Heart right ventricle (tissue), 16 donors: ENCODE results near the gene RAB12. TPM values are rescaled to one million over a fixed set of nuclear protein-coding genes. Genes with fewer than 3 reads are reported as not detected.

ENCODE experiments used
- ATAC-seq, 8 donors: fragments of 200-7000 bp; cut with Tn5 transposase; one replicate each; pipeline ENCODE4 v1.9.1; 2020; ENCODE audit warnings: mild to moderate bottlenecking in 8 of 8, moderate library complexity in 8 of 8, moderate number of reproducible peaks in 1 of 8
- DNase-seq, 2 donors: peaks; one replicate each; pipeline ENCODE4 v3.0.0-alpha.2; 2020
- H3K27ac ChIP-seq, 10 donors: fragments of 200-600 bp; sonication (generic) in 2 of 10; one replicate each; pipeline versions ENCODE4 v1.5.0 to v1.8.0; 2020 to 2022; ENCODE audit warnings: mild to moderate bottlenecking in 3 of 10
- H3K27me3 ChIP-seq, 7 donors: fragments of 200-600 bp; one replicate each; pipeline ENCODE4 v1.8.0; 2021 to 2022; ENCODE audit warnings: mild to moderate bottlenecking in 2 of 7
- H3K36me3 ChIP-seq, 9 donors: fragments of 200-600 bp; sonication (generic) in 1 of 9; one replicate each; pipeline versions ENCODE4 v1.5.0 to v1.8.0; 2020 to 2022; ENCODE audit warnings: mild to moderate bottlenecking in 2 of 9
- H3K4me1 ChIP-seq, 9 donors: fragments of 200-600 bp; sonication (generic) in 1 of 9; one replicate each; pipeline versions ENCODE4 v1.5.0 to v1.8.0; 2020 to 2022; ENCODE audit warnings: mild to moderate bottlenecking in 4 of 9
- H3K4me3 ChIP-seq, 10 donors: fragments of 200-600 bp; sonication (generic) in 2 of 10; one replicate each; pipeline versions ENCODE4 v1.5.0 to v1.8.0; 2020 to 2022; ENCODE audit warnings: mild to moderate bottlenecking in 7 of 10, moderate library complexity in 2 of 10
- H3K9me3 ChIP-seq, 11 donors: fragments of 200-600 bp in 10 of 11; sonication (generic) in 2 of 11; one replicate each; pipeline versions ENCODE4 v1.5.0 to v1.8.0; 2013 to 2022; ENCODE audit warnings: mild to moderate bottlenecking in 2 of 11, control low read depth in 1 of 11, moderate library complexity in 1 of 11
- WGBS, 2 donors: extraction: QIAGEN DNeasy Blood & Tissue Kit; methylation state at CpG; one replicate each; pipeline ENCODE4 v1.1.7; 2013; ENCODE audit warnings: inconsistent platforms in 1 of 2; 5-methylcytosine and 5-hydroxymethylcytosine counted together
- intact Hi-C, 10 donors: fragments of 100-400 bp; cut with DNase I; formaldehyde crosslinking; loops; one replicate each; pipeline versions ENCODE4 v1.11.1 to v1.14.2; 2022
- polyA plus RNA-seq, 2 donors: library from polyadenylated mRNA; stranded (reverse); fragments of 200-250 nt; gene quantifications; one replicate each; pipeline ENCODE4 v1.2.3, GENCODE V29; 2013
- total RNA-seq, 10 donors: library from RNA; stranded (reverse); fragmentation: NEBNext Ultra II Directional in 3 of 10; extraction: Animal tissue kit (Norgen Biotek cat#: 25700) in 3 of 10; gene quantifications; one replicate each; pipeline versions ENCODE4 v1.2.1 to v1.2.4, GENCODE V29; 2021 to 2023
- TF ChIP-seq, protein P1 (sequence below), 9 donors: fragments of 200-600 bp; sonication (generic) in 2 of 9; IDR thresholded peaks; one replicate each; pipeline versions ENCODE4 v1.5.0 to v1.8.0; 2021 to 2022; ENCODE audit warnings: antibody characterized with exemption in 9 of 9, mild to moderate bottlenecking in 5 of 9, moderate library complexity in 1 of 9
- donor health status: Arrhythmogenic right ventricular cardiomyopathy.
- donor health status: ischemic (EF 13 %, LVEDD 7.1; RV severe dilation, severe dysfunction).
- donor health status: healthy with polysubstance abuse.
- donor health status: DM: no; HTN: yes; CAD: no.
- donor health status: DM: no; HTN: no; CAD: no.
- donor health status: ischemic (EF 25% LVEDD 6.9; RV normal size, moderate dysfunction).
- donor health status: ischemic (EF 25% LVEDD 5.7; RV mildly dilated, moderate dysfunction).
- donor health status: healthy.
- donor health status: DM: yes; HTN: yes; CAD: no.
- donor health status: Ischemic cardiomyopathy.
- donor health status: ischemic (EF 35%, LVEDD 5.7; RV mildly dilated, moderate dysfunction).
- donor health status: nonischemic (EF 11% LVEDD 7.7; RV severe dilation, severe dysfunction).
- donor health status: DM: yes; HTN: yes; CAD: no.
- donor health status: PGD.
- donor health status: ischemic (EF 29% LVEDD 5.4; RV normal size, mild dysfunction).
- donor health status: nonischemic (EF 23%, LVEDD 6.1; RV moderate dilation, normal function).

The RAB12 gene
- total and polyA plus RNA-seq, 12 donors = 40.8 to 121 (median 104) TPM

DNA sequence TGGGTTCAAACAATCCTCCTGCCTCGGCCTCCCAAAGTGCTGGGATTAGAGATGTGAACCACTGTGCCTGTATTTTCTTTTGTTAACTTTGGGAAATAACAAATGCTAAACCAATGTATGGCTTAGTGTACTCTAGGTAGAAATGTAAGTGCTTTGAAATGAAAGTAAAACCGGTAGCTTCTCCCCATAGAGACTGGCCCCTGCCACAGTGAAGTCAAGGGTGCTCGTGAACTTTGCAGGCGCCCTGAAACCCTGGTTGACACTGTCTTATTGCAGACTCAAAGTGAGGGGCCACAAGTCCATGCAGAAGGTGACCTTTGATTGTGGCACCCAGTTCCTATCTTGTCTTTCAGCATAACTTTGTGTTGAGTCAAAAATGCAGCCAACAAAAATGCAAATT lies 72.0 kb downstream of the RAB12 start:
- H3K27me3 ChIP-seq = peaks cover 0 to 3% (median 0%) of the 10 kb centered on the region in 7 donors
- no peak for DNase-seq
- 93 to 99% methylated on average over 4 of the region's 4 CpGs for WGBS, 2 donors
- intact Hi-C loops = no loop called here
- TF ChIP-seq, protein P1, sequence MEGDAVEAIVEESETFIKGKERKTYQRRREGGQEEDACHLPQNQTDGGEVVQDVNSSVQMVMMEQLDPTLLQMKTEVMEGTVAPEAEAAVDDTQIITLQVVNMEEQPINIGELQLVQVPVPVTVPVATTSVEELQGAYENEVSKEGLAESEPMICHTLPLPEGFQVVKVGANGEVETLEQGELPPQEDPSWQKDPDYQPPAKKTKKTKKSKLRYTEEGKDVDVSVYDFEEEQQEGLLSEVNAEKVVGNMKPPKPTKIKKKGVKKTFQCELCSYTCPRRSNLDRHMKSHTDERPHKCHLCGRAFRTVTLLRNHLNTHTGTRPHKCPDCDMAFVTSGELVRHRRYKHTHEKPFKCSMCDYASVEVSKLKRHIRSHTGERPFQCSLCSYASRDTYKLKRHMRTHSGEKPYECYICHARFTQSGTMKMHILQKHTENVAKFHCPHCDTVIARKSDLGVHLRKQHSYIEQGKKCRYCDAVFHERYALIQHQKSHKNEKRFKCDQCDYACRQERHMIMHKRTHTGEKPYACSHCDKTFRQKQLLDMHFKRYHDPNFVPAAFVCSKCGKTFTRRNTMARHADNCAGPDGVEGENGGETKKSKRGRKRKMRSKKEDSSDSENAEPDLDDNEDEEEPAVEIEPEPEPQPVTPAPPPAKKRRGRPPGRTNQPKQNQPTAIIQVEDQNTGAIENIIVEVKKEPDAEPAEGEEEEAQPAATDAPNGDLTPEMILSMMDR (IDR thresholded peaks at IDR 0.05) = no peak
- H3K27ac ChIP-seq = no peak overlapping the region
- H3K36me3 ChIP-seq = no peaks in the 10 kb centered on the region
- no peaks in the 10 kb centered on the region for H3K4me1 ChIP-seq
- no peak overlapping the region for H3K4me3 ChIP-seq
- H3K9me3 ChIP-seq = no peaks in the 10 kb centered on the region
- ATAC-seq = no peak

DNA sequence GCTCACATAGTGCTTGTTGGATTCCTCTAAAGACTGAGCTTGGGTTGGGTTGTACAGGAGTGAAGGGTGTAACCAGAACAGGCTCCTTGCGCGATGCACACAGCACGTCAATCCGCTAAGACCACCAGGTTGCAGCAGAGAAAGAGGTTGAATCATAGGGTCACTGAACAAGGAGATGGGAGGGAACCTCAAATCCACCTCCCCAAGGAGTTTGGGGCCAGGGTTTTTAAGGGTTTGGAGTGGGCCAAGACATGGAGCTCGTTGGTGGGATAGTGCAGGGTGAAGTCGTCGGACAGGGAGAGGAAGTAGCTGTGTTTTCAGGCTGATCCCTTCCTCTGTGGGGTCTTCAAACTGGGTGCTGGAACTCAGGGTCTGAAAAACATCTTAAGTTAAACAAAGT lies 75.3 kb downstream of the RAB12 start:
- H3K27me3 ChIP-seq = peaks cover 0 to 3% (median 0%) of the 10 kb centered on the region in 7 donors
- no peaks in the 10 kb centered on the region for H3K9me3 ChIP-seq
- TF ChIP-seq, protein P1 (IDR thresholded peaks at IDR 0.05) = no peak
- no peak overlapping the region for H3K4me3 ChIP-seq
- no peaks in the 10 kb centered on the region for H3K36me3 ChIP-seq
- WGBS, 2 donors = 92% methylated on average over 7 of the region's 7 CpGs
- DNase-seq = no peak
- H3K4me1 ChIP-seq = no peaks in the 10 kb centered on the region
- H3K27ac ChIP-seq = no peak overlapping the region
- intact Hi-C loops = no loop called here
- ATAC-seq = no peak

DNA sequence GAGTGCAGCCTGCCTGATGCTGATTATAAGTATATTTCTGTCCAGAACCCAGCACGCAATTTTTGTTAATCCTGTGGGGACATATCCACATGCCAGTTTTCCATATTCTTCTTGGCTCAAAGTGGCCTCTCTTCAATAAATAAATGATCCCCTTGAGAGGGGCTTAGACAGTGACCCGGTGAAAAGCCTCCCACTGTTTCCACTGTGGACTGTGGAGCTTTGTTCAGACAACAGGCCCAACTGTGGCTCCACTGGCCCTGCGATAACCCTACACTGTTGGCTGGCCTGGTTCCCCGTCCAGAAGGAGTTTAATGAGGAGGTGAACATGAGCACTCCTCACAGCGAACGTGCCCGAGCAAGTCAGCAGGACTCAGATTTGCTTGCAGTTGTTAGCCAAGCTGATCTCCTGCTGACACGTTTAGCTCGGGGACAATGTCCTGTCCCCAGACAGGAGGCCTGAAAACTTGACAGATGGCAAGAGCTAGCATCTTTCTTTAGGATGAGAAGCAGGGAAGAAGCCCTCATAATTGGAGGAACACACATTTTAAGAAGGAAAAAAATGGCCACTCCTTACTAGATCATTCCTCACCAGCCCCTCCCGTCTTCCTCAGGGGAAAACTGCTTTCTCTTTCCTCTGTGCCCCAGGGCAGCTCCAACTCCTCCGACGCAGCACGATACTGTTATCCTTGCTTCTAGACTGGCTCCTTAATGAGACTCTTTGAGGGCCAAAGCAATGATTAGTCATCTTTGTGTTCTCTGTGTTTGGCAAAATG lies 76.1 kb downstream of the RAB12 start:
- Histone ChIP-seq H3K9me3 (no peaks in the 10 kb centered on the region), H3K27me3 (peaks cover 0 to 3% (median 0%) of the 10 kb centered on the region in 7 donors), H3K27ac (no peak overlapping the region), H3K36me3 (no peaks in the 10 kb centered on the region), H3K4me1 (no peaks in the 10 kb centered on the region), H3K4me3 (no peak overlapping the region)
- DNase-seq = no peak
- intact Hi-C loops = no loop called here
- 68% methylated on average over 13 of the region's 13 CpGs for WGBS, 2 donors
- TF ChIP-seq, protein P1 (IDR thresholded peaks at IDR 0.05) = no peak
- ATAC-seq = no peak

DNA sequence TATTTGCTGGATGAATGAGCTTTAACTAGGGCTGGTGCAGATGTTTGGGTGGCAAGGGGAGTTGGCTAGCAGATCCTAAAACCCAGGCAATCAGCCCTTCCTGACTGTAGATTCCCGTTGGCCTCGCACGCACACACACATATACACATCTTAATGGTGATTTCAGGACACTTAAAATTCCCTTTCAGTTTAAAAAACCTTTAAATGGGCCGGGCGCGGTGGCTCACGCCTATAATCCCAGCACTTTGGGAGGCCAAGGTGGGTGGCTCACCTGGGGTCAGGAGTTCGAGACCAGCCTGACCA lies 76.6 kb downstream of the RAB12 start:
- WGBS, 2 donors = 95 to 96% methylated on average over 8 of the region's 8 CpGs
- TF ChIP-seq, protein P1 (IDR thresholded peaks at IDR 0.05) = no peak
- Histone ChIP-seq H3K9me3 (no peaks in the 10 kb centered on the region), H3K27me3 (peaks cover 0 to 4% (median 0%) of the 10 kb centered on the region in 7 donors), H3K36me3 (no peaks in the 10 kb centered on the region), H3K4me1 (no peaks in the 10 kb centered on the region), H3K27ac (no peak overlapping the region), H3K4me3 (no peak overlapping the region)
- no peak for ATAC-seq
- intact Hi-C loops = no loop called here
- no peak for DNase-seq
